Suprapubic skin (tissue), 4 donors: ENCODE measurements around the gene HSPA14. TPM values are rescaled to one million over a fixed set of nuclear protein-coding genes. Genes with fewer than 3 reads are reported as not detected.
"Not testable (repeated sequence)": the region's sequence is repeated elsewhere in the genome, so short reads cannot be mapped to it uniquely, and the experiment has no call there.

ENCODE experiments used
- DNase-seq, 2 donors: peaks; one replicate each; pipeline ENCODE4 v3.0.0-alpha.2; 2019; ENCODE audit warnings: low spot score in 2 of 2
- H3K27ac ChIP-seq: fragments of 200-600 bp; sonication (generic); one replicate; pipeline ENCODE4 v1.5.1; 2019
- H3K27me3 ChIP-seq: fragments of 200-600 bp; sonication (generic); one replicate; pipeline ENCODE4 v1.5.1; 2019
- H3K36me3 ChIP-seq: fragments of 200-600 bp; sonication (generic); one replicate; pipeline ENCODE4 v1.5.1; 2019
- H3K4me1 ChIP-seq: fragments of 200-600 bp; sonication (generic); one replicate; pipeline ENCODE4 v1.5.1; 2019
- H3K4me3 ChIP-seq: fragments of 200-600 bp; sonication (generic); one replicate; pipeline ENCODE4 v1.5.1; 2019; ENCODE audit warnings: mild to moderate bottlenecking
- H3K9me3 ChIP-seq: fragments of 200-600 bp; sonication (generic); one replicate; pipeline ENCODE4 v1.5.1; 2019
- EP300 ChIP-seq: sonication (generic); formaldehyde crosslinking; IDR thresholded peaks from one replicate; pipeline ENCODE4 v1.6.1; 2017; ENCODE audit warnings: antibody characterized with exemption
- POLR2A ChIP-seq, 2 donors: fragments of 450-650 bp; IDR thresholded peaks; one replicate each; pipeline ENCODE4 v1.6.1; 2017; ENCODE audit warnings: antibody characterized with exemption in 2 of 2, mild to moderate bottlenecking in 2 of 2, moderate library complexity in 2 of 2
- POLR2AphosphoS5 ChIP-seq, 3 donors: sonication (generic); formaldehyde crosslinking; IDR thresholded peaks; one replicate each; pipeline ENCODE4 v1.6.1; 2017; ENCODE audit warnings: antibody characterized with exemption in 3 of 3
- WGBS: methylation state at CpG from one replicate; pipeline ENCODE4 v1.1.5; 2018; 5-methylcytosine and 5-hydroxymethylcytosine counted together
- total RNA-seq, 4 donors: library from RNA; depleted of rRNA; stranded (reverse); fragments of >200 nt; gene quantifications; one replicate each; pipeline ENCODE4 v1.1.0, GENCODE V29; 2016
- TF ChIP-seq, protein P1 (sequence below), 2 donors: fragments of 200-600 bp in 1 of 2; fragments of 450-650 bp in 1 of 2; sonication (generic) in 1 of 2; IDR thresholded peaks; one replicate each; pipeline ENCODE4 v1.5.1; 2016 to 2019; ENCODE audit warnings: antibody characterized with exemption in 2 of 2, mild to moderate bottlenecking in 1 of 2, moderate library complexity in 1 of 2

Gene HSPA14
- total RNA-seq, 4 donors from 2014 or later: 6.6 to 11.7 (median 7.4) TPM

DNA sequence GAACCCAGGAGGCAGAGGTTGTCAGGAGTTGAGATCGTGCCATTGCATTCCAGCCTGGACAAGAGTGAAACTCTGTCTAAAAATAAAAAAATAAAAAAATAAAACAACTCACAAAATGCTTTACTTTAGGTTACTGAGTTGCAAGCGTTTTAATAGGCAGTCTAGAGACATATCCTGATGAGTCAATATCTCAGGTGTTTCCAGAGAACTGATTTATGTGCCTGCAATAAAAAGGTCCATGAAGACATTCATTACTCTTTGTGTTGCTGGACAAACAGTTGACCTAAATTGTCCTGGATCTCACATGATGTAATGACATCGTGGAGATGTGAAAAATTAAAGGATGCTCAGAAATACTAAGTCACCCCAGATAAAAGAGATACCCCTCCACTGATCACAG, 31.8 kb upstream of the HSPA14 start:
- no peaks in the 10 kb centered on the region for H3K36me3 ChIP-seq
- TF ChIP-seq, protein P1, sequence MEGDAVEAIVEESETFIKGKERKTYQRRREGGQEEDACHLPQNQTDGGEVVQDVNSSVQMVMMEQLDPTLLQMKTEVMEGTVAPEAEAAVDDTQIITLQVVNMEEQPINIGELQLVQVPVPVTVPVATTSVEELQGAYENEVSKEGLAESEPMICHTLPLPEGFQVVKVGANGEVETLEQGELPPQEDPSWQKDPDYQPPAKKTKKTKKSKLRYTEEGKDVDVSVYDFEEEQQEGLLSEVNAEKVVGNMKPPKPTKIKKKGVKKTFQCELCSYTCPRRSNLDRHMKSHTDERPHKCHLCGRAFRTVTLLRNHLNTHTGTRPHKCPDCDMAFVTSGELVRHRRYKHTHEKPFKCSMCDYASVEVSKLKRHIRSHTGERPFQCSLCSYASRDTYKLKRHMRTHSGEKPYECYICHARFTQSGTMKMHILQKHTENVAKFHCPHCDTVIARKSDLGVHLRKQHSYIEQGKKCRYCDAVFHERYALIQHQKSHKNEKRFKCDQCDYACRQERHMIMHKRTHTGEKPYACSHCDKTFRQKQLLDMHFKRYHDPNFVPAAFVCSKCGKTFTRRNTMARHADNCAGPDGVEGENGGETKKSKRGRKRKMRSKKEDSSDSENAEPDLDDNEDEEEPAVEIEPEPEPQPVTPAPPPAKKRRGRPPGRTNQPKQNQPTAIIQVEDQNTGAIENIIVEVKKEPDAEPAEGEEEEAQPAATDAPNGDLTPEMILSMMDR (IDR thresholded peaks at IDR 0.05): no peak
- no peak for TF ChIP-seq POLR2AphosphoS5 (IDR thresholded peaks at IDR 0.05)
- no peak for TF ChIP-seq EP300
- no peak for TF ChIP-seq POLR2A (IDR thresholded peaks at IDR 0.05)
- H3K27ac ChIP-seq: no peak overlapping the region
- H3K9me3 ChIP-seq: no peaks in the 10 kb centered on the region
- no peak for DNase-seq
- H3K27me3 ChIP-seq: no peaks in the 10 kb centered on the region
- 64% methylated on average over 3 of the region's 3 CpGs for WGBS
- H3K4me1 ChIP-seq: no peaks in the 10 kb centered on the region
- no peak overlapping the region for H3K4me3 ChIP-seq

DNA sequence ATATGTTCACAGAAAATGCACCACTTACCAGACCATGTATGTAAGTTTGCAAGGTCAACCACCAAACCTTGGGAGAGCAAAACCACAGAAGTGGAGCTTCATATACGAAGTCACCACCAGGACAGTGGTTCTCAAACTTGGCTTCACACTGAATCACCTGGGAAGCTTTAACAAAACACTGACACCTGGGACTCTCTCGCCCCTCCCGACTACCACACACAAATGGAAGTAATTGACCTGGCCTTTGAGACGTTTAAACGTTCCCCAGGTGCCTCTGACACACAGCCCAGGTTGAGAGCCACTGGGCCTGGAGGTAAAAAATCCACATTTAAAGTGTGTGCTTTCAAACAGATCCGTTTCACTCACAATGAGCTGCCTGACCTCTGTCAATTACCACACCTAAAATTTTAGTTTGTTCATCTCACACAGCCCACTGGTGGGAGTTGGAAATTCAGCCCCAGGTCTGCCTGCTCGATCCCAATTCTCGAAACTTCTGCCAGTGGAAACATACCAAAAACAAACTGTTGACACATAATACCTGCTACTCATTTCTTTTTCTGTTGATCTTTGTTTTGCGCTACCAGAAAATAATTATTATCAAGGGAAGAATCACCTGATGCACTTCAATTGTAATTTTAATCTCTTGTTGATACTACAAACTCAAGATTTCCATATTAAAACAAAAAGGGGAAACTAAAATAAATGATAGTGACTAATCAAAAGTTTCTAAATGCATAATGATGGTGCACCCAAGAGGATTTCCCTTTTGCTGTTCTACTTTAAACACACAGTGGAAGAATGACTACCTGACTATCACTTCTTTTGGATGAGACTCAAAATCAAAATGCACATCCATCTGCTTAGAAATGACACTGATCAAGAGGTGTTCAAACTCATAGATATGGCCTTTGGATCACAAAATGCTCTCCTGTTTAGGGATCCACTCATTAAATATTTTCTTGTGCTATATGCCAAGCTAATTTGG, 26.8 kb upstream of the HSPA14 start:
- 78% methylated on average over 9 of the region's 9 CpGs for WGBS
- DNase-seq: no peak
- TF ChIP-seq EP300 (no peak), POLR2AphosphoS5 (IDR thresholded peaks at IDR 0.05) (no peak), POLR2A (IDR thresholded peaks at IDR 0.05) (no peak)
- TF ChIP-seq, protein P1 (IDR thresholded peaks at IDR 0.05): no peak
- Histone ChIP-seq H3K27ac (no peak overlapping the region), H3K4me3 (no peak overlapping the region), H3K9me3 (no peaks in the 10 kb centered on the region), H3K27me3 (no peaks in the 10 kb centered on the region), H3K4me1 (no peaks in the 10 kb centered on the region), H3K36me3 (no peaks in the 10 kb centered on the region)

DNA sequence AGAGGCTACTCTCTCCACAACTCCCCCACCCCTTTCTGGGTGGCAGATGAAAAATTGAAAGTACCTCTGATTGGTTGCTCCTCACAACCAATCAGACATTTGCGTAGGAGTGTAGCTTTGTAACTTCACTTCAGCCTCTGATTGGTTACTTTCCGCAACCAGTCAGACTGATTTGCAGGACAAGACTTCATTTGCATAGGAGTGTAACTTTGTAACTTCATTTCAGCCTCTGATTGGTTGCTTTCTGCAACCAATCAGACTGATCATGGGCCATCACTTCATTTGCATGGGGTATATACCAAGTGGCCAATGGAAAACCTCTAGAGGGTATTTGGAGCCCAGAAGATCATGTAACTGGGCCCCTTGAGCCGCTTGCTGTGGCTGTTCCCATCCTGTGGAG, 25.8 kb upstream of the HSPA14 start:
- no peaks in the 10 kb centered on the region for H3K9me3 ChIP-seq
- no peak overlapping the region for H3K4me3 ChIP-seq
- 98% methylated on average over 3 of the region's 3 CpGs for WGBS

DNA sequence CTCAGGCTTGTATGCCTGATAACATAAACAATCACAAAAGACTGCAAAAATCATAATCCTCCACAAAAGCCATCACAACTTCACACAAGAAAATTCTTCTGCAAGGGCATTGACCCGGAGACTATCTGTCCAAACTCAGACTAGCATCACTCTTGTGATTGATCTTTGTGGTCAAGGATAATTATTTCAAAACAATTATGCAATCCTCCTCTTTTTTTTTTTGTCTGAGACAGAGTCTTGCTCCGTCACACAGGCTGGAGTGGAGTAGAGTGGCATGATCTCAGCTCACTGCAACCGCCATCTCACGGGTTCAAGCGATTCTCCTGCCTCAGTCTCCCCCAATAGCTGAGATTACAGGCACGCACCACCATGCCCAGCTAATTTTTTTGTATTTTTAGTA, 22.4 kb upstream of the HSPA14 start:
- H3K27me3 ChIP-seq: no peaks in the 10 kb centered on the region
- no peaks in the 10 kb centered on the region for H3K9me3 ChIP-seq
- no peaks in the 10 kb centered on the region for H3K36me3 ChIP-seq
- no peak overlapping the region for H3K27ac ChIP-seq
- H3K4me1 ChIP-seq: no peaks in the 10 kb centered on the region
- DNase-seq: no peak
- TF ChIP-seq, protein P1 (IDR thresholded peaks at IDR 0.05): no peak
- TF ChIP-seq EP300 (no peak), POLR2AphosphoS5 (IDR thresholded peaks at IDR 0.05) (no peak), POLR2A (IDR thresholded peaks at IDR 0.05) (no peak)
- no peak overlapping the region for H3K4me3 ChIP-seq
- WGBS: 93% methylated on average over 6 of the region's 6 CpGs

More for the DNA sequence above, 25.8 kb upstream of the HSPA14 start:
- no peak overlapping the region for H3K27ac ChIP-seq
- TF ChIP-seq, protein P1 (IDR thresholded peaks at IDR 0.05): no peak
- no peak for TF ChIP-seq POLR2AphosphoS5 (IDR thresholded peaks at IDR 0.05)
- no peak for TF ChIP-seq EP300
- no peak for TF ChIP-seq POLR2A (IDR thresholded peaks at IDR 0.05)
- no peaks in the 10 kb centered on the region for H3K4me1 ChIP-seq
- no peaks in the 10 kb centered on the region for H3K27me3 ChIP-seq
- no peak for DNase-seq
- no peaks in the 10 kb centered on the region for H3K36me3 ChIP-seq

DNA sequence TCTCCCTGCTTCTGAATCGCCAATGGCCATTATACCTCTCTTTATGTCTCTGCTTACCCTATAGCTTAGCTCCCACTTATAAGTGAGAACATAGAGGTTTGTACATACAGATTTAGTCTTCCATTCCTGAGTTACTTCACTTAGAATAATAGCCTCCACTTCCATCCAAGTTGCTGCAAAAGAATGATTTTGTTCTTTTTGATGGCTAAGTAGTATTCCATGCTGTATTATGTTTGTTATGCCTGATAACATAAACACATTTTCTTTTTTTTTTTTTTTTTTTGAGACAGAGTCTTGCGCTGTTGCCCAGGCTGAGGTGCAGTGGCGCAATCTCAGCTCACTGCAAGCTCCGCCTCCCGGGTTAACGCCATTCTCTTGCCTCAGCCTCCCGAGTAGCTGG, 21.4 kb upstream of the HSPA14 start:
- not testable (repeated sequence) for H3K4me1 ChIP-seq, H3K9me3 ChIP-seq, H3K4me3 ChIP-seq, H3K27me3 ChIP-seq, H3K36me3 ChIP-seq, DNase-seq, H3K27ac ChIP-seq
- 94% methylated on average over 7 of the region's 7 CpGs for WGBS
